Measurements from ENCODE around the gene NPTN.
"Not testable (repeated sequence)": the region's sequence is repeated elsewhere in the genome, so short reads cannot be mapped to it uniquely, and the experiment has no call there.

The NPTN gene

GRCh38 chr15:73633111-73633990 is at the start of gene NPTN:
NPTN (minus strand) TSS chr15:73633389; CDS start chr15:73633215, 174 bp downstream.
- DNase-seq (ENCODE audit: low read depth) = peak; percentile 99

GRCh38 chr15:73682600-73683090 is 49.5 kb upstream of the NPTN start:
- no peak for DNase-seq (ENCODE audit: low read depth)

GRCh38 chr15:73681856-73682599 is 48.8 kb upstream of the NPTN start:
- no peak for DNase-seq (ENCODE audit: low read depth)

GRCh38 chr15:73681063-73681462 is 47.9 kb upstream of the NPTN start:
- no peak for DNase-seq (ENCODE audit: low read depth)

GRCh38 chr15:73680549-73680948 is 47.4 kb upstream of the NPTN start:
- DNase-seq (ENCODE audit: low read depth) = no peak

GRCh38 chr15:73679964-73680363 is 46.8 kb upstream of the NPTN start:
- no peak for DNase-seq (ENCODE audit: low read depth)

- no peak for DNase-seq (ENCODE audit: low read depth)
These were observed 46.0 kb upstream of the NPTN start for GRCh38 chr15:73679180-73679579.

GRCh38 chr15:73678498-73678897 is 45.3 kb upstream of the NPTN start:
- no peak for DNase-seq (ENCODE audit: low read depth)

GRCh38 chr15:73677733-73678132 is 44.5 kb upstream of the NPTN start:
- DNase-seq (ENCODE audit: low read depth) = no peak

- peak; percentile 15 for DNase-seq (ENCODE audit: low read depth)
These were observed 44.0 kb upstream of the NPTN start for GRCh38 chr15:73677146-73677607.

GRCh38 chr15:73674587-73674986 is 41.4 kb upstream of the NPTN start:
- DNase-seq (ENCODE audit: low read depth) = no peak

- no peak for DNase-seq (ENCODE audit: low read depth)
These were observed 27.3 kb upstream of the NPTN start for GRCh38 chr15:73660455-73660854.

- no peak for DNase-seq (ENCODE audit: low read depth)
These were observed 25.5 kb upstream of the NPTN start for GRCh38 chr15:73658645-73659044.

GRCh38 chr15:73655724-73656123 is 22.5 kb upstream of the NPTN start:
- DNase-seq (ENCODE audit: low read depth) = no peak

- no peak for DNase-seq (ENCODE audit: low read depth)
These were observed 21.5 kb upstream of the NPTN start for GRCh38 chr15:73654659-73655058.

GRCh38 chr15:73650416-73651126 is 17.4 kb upstream of the NPTN start:
- DNase-seq (ENCODE audit: low read depth) = no peak

GRCh38 chr15:73648014-73648295 is 14.8 kb upstream of the NPTN start:
- no peak for DNase-seq (ENCODE audit: low read depth)

- DNase-seq (ENCODE audit: low read depth) = no peak
These were observed 14.2 kb upstream of the NPTN start for GRCh38 chr15:73647259-73648013.

GRCh38 chr15:73639464-73639863 is 6.3 kb upstream of the NPTN start:
- not testable (repeated sequence) for DNase-seq (ENCODE audit: low read depth)

- DNase-seq (ENCODE audit: low read depth) = no peak
These were observed 4.3 kb upstream of the NPTN start for GRCh38 chr15:73637527-73637926.

- no peak for DNase-seq (ENCODE audit: low read depth)
These were observed 854 bp upstream of the NPTN start for GRCh38 chr15:73633991-73634495.

- DNase-seq (ENCODE audit: low read depth) = no peak
These were observed 525 bp downstream of the NPTN start for GRCh38 chr15:73632670-73633058.

Measured in stimulated activated CD8-positive, alpha-beta memory T cell treated with anti-CD3 and anti-CD28 coated beads, Interleukin-12 subunit alpha, Interleukin-12 subunit beta, amount 100 ng/mL, for 4 hours (primary cell).